Left kidney (tissue), 2 donors: ENCODE results near the gene MTRF1. TPM values are rescaled to one million over a fixed set of nuclear protein-coding genes. Genes with fewer than 3 reads are reported as not detected.
"Not testable (repeated sequence)": the region's sequence is repeated elsewhere in the genome, so short reads cannot be mapped to it uniquely, and the experiment has no call there.

Source experiments
- DNase-seq: peaks from one replicate; pipeline ENCODE4 v3.0.0-alpha.2; 2013
- polyA plus RNA-seq: library from polyadenylated mRNA; unstranded; fragments of 120-200 nt; gene quantifications from one replicate; pipeline ENCODE4 v1.2.1, GENCODE V29; 2013; ENCODE audit not compliant: insufficient read length

MTRF1 gene
- polyA plus RNA-seq, 1 donor = 28.6 TPM

GRCh38 chr13:41282129-41282571 is 18.8 kb upstream of the MTRF1 start:
- DNase-seq = no peak

- DNase-seq = not testable (repeated sequence)
Observed at GRCh38 chr13:41279156-41279555, 15.8 kb upstream of the MTRF1 start.

GRCh38 chr13:41276824-41277223 is 13.4 kb upstream of the MTRF1 start:
- DNase-seq = no peak

GRCh38 chr13:41274881-41275280 is 11.5 kb upstream of the MTRF1 start:
- no peak for DNase-seq

GRCh38 chr13:41273831-41274441 is 10.6 kb upstream of the MTRF1 start:
- DNase-seq = no peak

- DNase-seq = no peak
Observed at GRCh38 chr13:41271456-41272285, 8.3 kb upstream of the MTRF1 start.

GRCh38 chr13:41268764-41269163 is 5.4 kb upstream of the MTRF1 start:
- peak; percentile 22 for DNase-seq

GRCh38 chr13:41267106-41267505 is 3.7 kb upstream of the MTRF1 start:
- no peak for DNase-seq

GRCh38 chr13:41259875-41260501 is 3.4 kb downstream of the MTRF1 start:
- no peak for DNase-seq

GRCh38 chr13:41257535-41257934 is 5.8 kb downstream of the MTRF1 start:
- no peak for DNase-seq

- DNase-seq = no peak
Observed at GRCh38 chr13:41254902-41255301, 8.5 kb downstream of the MTRF1 start.

GRCh38 chr13:41250993-41251392 is 12.4 kb downstream of the MTRF1 start:
- no peak for DNase-seq

GRCh38 chr13:41246969-41247680 is 16.3 kb downstream of the MTRF1 start:
- DNase-seq = no peak

GRCh38 chr13:41244556-41244955 is 18.8 kb downstream of the MTRF1 start:
- no peak for DNase-seq

- no peak for DNase-seq
Observed at GRCh38 chr13:41241626-41242025, 21.8 kb downstream of the MTRF1 start.

- no peak for DNase-seq
Observed at GRCh38 chr13:41236369-41236768, 27.0 kb downstream of the MTRF1 start.

GRCh38 chr13:41232578-41233480 is 30.5 kb downstream of the MTRF1 start:
- no peak for DNase-seq

- DNase-seq = peak; percentile 19
Observed at GRCh38 chr13:41231786-41232185, 31.6 kb downstream of the MTRF1 start.

- DNase-seq = no peak
Observed at GRCh38 chr13:41231025-41231677, 32.2 kb downstream of the MTRF1 start.

- no peak for DNase-seq
Observed at GRCh38 chr13:41229356-41229755, 34.0 kb downstream of the MTRF1 start.
